Hematopoietic multipotent progenitor cell treated with erythropoietin and hydrocortisone succinate and interleukin-3 and kit ligand, for 17 days (in vitro differentiated cells): Measurements from ENCODE around the gene CLCN6.

Source experiments
- DNase-seq: peaks from one replicate; pipeline ENCODE4 v3.0.0-alpha.2; 2015; ENCODE audit warnings: low spot score

The CLCN6 gene

GRCh38 chr1:11855430-11855829, 49.4 kb downstream of the CLCN6 start:
- DNase-seq, result no peak

- DNase-seq, result no peak
Measured at GRCh38 chr1:11856698-11857097, 50.7 kb downstream of the CLCN6 start.

GRCh38 chr1:11857164-11857851, 51.3 kb downstream of the CLCN6 start:
- no peak for DNase-seq

- no peak for DNase-seq
Measured at GRCh38 chr1:11858158-11858557, 52.2 kb downstream of the CLCN6 start.

GRCh38 chr1:11858613-11858967, 52.6 kb downstream of the CLCN6 start, which contains the start of gene NPPB:
TSS of gene NPPB (minus strand) at chr1:11858945. CDS start at chr1:11858833, 112 bp downstream.
- DNase-seq, result no peak

- peak; percentile 43 for DNase-seq
Measured at GRCh38 chr1:11858968-11859871, 53.2 kb downstream of the CLCN6 start.

- DNase-seq, result no peak
Measured at GRCh38 chr1:11860083-11860482, 54.1 kb downstream of the CLCN6 start.

GRCh38 chr1:11860587-11860986, 54.6 kb downstream of the CLCN6 start:
- no peak for DNase-seq

- no peak for DNase-seq
Measured at GRCh38 chr1:11862890-11863289, 56.9 kb downstream of the CLCN6 start.

GRCh38 chr1:11868331-11868980, 62.5 kb downstream of the CLCN6 start:
- DNase-seq, result no peak

- no peak for DNase-seq
Measured at GRCh38 chr1:11869104-11869503, 63.1 kb downstream of the CLCN6 start.

GRCh38 chr1:11869650-11870207, 63.7 kb downstream of the CLCN6 start:
- DNase-seq, result no peak

- DNase-seq, result no peak
Measured at GRCh38 chr1:11872545-11872944, 66.6 kb downstream of the CLCN6 start.

- no peak for DNase-seq
Measured at GRCh38 chr1:11873395-11874257, 67.6 kb downstream of the CLCN6 start.

- DNase-seq, result no peak
Measured at GRCh38 chr1:11874258-11874562, 68.2 kb downstream of the CLCN6 start.

- DNase-seq, result no peak
Measured at GRCh38 chr1:11874624-11875023, 68.6 kb downstream of the CLCN6 start.

- no peak for DNase-seq
Measured at GRCh38 chr1:11875094-11875493, 69.1 kb downstream of the CLCN6 start.

GRCh38 chr1:11877074-11877473, 71.1 kb downstream of the CLCN6 start:
- DNase-seq, result no peak

- no peak for DNase-seq
Measured at GRCh38 chr1:11878081-11878890, 72.3 kb downstream of the CLCN6 start.

- no peak for DNase-seq
Measured at GRCh38 chr1:11878891-11879190, 72.8 kb downstream of the CLCN6 start.
